AML-193 (cell line): ENCODE data around the gene AHRR.

Experiments
- DNase-seq, 2 experiments: peaks; one replicate each; lab custom pipeline; 2025; lab: John Stamatoyannopoulos, UW

Gene AHRR

DNA sequence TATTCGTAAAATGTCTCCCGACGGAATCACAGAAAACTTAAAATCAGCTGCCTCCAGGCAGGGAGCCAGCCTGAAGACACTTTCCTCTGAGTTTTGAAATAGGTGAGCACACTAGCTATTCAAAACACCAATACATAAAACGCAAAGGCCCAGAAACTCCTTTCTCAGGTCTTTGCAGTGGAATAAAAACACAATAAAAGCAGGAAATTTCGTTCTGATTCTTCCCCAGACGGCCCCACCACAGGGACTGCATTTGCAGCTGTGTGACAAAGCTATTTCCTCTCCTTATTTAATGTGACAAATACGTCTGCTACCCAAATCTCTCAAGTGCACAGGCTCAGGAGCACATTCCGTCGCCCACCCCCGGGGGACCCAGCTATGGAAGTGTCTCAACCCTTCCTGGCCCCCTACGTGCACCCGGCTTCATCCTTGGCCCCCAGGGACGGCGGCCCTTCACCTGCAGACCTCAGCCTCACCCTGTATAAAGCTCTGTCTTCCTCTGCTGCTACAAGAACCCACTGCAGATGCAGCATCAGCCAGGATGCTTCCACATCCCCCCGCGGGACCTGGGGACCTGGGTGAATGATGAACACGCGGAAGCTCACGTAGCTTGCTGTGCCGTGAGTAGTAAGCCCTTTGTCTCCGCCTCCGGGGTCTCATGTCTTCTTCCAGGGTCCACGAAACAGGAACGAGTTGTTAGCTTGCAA lies 24.9 kb downstream of the AHRR start:
- no peak for DNase-seq

DNA sequence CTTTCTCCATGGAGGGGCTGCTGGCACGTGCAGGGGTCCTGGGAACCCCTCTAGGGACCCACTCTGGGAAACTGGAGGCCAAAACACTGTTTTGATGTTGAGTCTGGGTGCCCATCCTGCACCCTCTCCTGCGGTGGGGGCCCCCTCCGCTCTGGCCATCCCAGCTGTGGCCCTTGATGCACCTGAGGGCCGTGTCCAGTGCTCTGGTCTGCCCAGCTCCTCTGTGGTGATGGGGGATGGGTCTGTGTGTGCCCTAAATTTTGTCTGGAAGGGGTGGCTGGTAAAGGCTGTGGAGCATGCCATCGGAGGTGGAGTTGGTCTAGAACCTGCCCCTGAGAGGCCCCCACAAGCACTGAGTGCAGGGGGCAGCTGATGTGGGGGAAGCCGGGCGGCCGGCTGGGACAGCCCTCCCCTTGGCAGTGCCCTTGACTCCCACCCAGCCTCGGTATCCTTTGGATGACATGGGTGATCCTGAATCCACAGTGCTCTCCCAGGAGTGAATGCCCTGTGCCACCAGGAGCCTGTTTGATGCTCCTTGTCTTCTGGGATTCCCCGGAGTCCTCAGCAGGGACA lies 26.3 kb downstream of the AHRR start:
- DNase-seq = no peak

DNA sequence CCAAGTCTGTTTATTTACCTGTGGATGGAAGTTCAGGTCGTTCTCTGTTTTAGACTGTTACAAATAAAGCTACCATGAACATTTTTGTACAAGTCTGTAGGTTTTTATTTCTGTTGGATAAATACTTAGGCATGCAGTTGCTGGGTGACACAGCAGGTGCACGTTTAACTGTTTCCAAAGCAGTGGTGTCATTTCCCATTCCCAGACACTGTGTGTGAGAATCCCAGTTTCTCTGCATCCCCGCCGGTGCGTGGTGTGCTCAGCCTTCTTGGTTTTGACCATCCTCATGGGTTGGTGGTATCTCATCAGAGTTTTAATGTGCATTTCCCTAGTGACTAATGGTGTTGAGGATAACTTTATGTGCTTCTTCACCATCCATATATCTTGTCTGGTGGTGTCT lies 27.2 kb downstream of the AHRR start:
- DNase-seq = no peak

DNA sequence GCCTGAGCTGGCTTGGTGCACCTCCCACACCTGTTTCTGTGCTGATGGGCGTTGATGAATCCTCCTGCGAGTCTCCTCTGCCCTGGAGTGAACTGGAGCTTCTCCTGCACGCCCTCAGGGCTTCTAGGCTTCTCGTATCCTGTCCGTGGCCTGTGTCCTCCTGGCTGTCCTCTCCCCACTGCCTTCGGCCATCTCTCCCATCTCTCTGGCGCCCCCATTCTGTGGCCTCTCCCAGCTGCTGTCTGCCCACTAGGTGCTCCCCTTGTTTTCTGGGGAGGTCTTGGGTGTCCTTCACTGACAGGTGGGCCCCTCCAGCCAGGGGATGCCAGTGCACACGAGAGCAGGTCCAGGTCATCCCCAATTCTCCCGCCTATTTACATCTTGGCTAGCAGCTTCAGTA lies 28.8 kb downstream of the AHRR start:
- no peak for DNase-seq

GRCh38 chr5:351084-351920 lies 29.8 kb downstream of the AHRR start:
- no peak for DNase-seq

DNA sequence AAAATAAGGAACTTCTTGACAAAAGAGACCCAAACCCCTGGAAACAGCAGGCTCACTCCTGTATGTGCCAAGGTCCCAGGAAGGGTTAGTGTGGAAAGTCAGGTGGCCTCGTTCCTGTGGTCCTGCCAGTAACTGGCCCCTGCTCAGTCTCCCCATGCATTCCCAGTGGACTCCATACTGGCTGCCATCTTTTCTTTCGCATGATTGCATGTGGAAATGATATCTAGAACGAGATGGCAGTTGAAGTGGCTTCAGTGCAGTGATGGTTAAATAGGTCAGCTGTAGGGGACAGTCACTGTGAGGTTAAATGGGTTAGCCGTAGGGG lies 30.4 kb downstream of the AHRR start:
- no peak for DNase-seq

- no peak for DNase-seq
Observed at GRCh38 chr5:352639-353611, 31.4 kb downstream of the AHRR start.

- DNase-seq = no peak
Observed at GRCh38 chr5:353612-354580, 32.4 kb downstream of the AHRR start.

GRCh38 chr5:354581-355378 lies 33.3 kb downstream of the AHRR start:
- DNase-seq = no peak

DNA sequence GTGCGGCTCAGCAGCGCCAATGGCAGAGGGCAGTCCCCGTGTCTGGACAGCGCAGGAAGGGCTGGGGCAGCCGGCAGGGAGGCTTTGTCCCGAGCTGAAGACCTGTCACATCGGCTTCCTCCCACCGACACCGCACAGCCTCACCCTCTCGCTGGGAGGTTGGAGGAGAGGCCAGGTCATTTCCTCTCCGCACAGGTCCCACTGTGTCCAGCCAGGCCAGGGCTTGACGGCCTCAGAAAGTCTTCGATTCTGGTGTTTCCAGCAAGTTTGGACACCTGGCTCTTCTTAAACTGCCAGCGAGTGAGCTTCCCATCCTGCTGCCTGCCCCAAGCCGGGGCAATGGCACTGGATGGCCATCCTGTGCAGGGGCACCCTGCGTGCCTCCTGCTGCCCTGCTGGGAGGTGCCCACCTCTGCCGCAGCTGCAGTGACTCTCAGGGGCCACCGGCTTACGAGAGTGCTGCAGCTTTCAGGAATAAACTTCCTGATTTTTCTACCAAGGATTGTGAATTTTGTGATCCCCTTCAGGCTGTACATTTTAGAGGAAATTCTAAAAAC lies 33.9 kb downstream of the AHRR start:
- DNase-seq = no peak

- no peak for DNase-seq
Observed at GRCh38 chr5:355958-356357, 34.4 kb downstream of the AHRR start.

GRCh38 chr5:359301-359897 lies 37.9 kb downstream of the AHRR start:
- no peak for DNase-seq

- DNase-seq = peak; percentile 80 to 82
Observed at GRCh38 chr5:360257-361027, 38.9 kb downstream of the AHRR start.

- no peak for DNase-seq
Observed at GRCh38 chr5:362189-362588, 40.7 kb downstream of the AHRR start.

DNA sequence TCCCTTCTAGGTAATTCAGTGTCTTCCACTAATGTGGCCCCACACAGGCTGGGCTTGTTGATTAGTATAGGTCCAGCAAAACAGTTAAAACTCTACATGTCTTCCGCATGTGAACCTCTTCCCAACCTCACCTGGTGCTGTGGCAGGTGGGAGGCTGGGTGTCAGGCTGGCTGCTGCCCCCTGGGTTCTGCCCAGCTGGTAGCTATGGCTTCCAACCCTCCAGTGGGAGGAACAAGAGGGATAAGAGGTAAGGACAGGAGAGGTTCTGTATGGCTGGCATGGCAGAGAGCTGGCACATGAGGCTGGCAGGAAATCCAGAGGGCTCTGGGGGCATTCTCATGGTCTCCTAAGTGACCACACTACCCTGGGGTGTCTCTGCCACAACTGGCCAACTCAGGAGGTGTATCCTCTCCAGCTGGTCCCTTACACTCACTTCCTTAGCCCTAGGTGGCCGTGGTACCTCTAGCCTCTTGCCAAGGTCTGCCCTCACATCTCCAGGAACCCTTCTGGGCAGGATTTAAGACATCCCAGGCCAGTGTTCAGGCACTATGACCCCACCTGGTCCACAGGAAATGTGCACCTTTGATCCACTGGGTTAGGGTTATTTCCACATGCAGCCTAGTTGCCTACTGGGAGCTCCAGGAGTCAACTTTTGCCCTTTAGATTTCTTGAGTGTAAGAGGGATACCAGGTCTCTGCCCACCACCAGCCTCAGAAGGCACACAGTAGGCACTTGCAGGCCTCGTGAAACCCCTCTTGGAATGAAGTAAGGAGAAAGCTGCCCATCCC lies 41.7 kb downstream of the AHRR start:
- DNase-seq = no peak

- no peak for DNase-seq
Observed at GRCh38 chr5:364497-364896, 43.0 kb downstream of the AHRR start.

GRCh38 chr5:366541-367357 lies 45.2 kb downstream of the AHRR start:
- no peak for DNase-seq
